Measurements from ENCODE around the gene ARID4B. TPM values are rescaled to one million over a fixed set of nuclear protein-coding genes. Genes with fewer than 3 reads are reported as not detected.

The ARID4B gene
- total and polyA plus RNA-seq, 2 of the 13 experiments (the other 11 are each of a cell fraction or from before 2014, with no cell fraction given) = 9.7 to 24.6 TPM

DNA sequence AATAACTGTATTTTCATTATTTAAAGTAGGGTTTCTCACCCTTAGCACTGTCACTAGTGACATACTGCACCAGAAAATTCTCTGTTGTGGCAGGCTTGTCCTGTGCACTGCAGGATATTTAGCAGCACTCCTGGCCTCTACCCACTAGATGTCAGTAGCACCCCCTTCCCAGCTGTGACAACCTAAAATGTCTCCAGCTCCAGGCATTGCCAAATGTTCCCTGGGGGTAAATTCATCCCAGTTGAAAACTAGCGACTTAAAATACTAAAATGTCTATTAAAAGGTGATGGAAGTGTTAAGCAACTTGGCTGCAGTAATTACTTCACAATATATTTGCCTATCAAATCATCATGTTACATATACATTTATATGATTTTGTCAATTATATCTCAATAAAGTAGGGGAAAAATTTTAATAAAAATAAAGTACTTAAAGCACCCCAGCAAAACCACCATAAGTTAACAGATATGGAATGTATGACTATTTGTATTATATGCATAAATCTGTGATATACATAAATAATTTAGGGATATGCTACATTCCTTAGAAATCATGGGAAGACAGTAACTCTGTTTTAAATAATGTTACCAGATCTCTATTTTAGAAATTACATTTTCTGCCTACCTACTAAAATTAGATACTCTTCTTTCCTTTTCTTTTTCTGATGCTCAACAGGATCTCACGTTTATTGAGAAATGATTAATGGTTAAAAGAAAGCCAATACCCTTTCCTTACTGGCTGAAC is 74.6 kb downstream of the ARID4B start:
- Histone ChIP-seq H4K20me1 (ENCODE audit: insufficient read depth, low read length) (no peaks in the 10 kb centered on the region; the same call in 1 of the 2 replicates), H2AFZ (ENCODE audit: low read length) (no peak overlapping the region), H3K9ac (ENCODE audit: insufficient read depth, low read depth, low read length) (no peak overlapping the region), H3K27ac (ENCODE audit: extremely low read length, insufficient read depth, low read length) (no peak overlapping the region), H3K4me2 (ENCODE audit: low read depth, low read length) (no peak overlapping the region), H3K27me3 (ENCODE audit: control insufficient read depth in 1 of 2, insufficient read depth in 2 of 2, low read length in 2 of 2) (no peaks in the 10 kb centered on the region), H3K4me3 (replicated peaks in 1 of 3; ENCODE audit: insufficient read depth in 1 of 3, low read depth in 2 of 3, low read length in 3 of 3) (no peak overlapping the region), H3K36me3 (replicated peaks in 1 of 2; ENCODE audit: control insufficient read depth in 1 of 2, insufficient read depth in 2 of 2, low read length in 2 of 2) (peaks cover 2 to 37% of the 10 kb centered on the region in 2 experiments), H3K4me1 (ENCODE audit: insufficient read depth, low read length) (peaks cover 13% of the 10 kb centered on the region), H3K9me3 (ENCODE audit: low read length) (no peaks in the 10 kb centered on the region), H3K79me2 (ENCODE audit: insufficient read depth, low read length) (peaks cover 15% of the 10 kb centered on the region)
- peak; percentile 98 for ATAC-seq
- ChIA-PET CTCF (ENCODE audit: low intra/inter-chr PET ratio, low total read pairs) (interaction anchor here (3.5 kb wide), 1 partner anchor 163 kb away, joined by 46 read pairs; no protein-coding TSS in a partner anchor), POLR2A (interaction anchor here (1.0 kb wide), 1 partner anchor 163 kb away, joined by 3 read pairs; no protein-coding TSS in a partner anchor)
- peak; percentile 81 for FAIRE-seq
- DNase-seq (ENCODE audit: low spot score) = peak; percentile 66
- intact Hi-C loops (cut with micrococcal nuclease; ENCODE audit: unreplicated experiment) (loop anchor here (1.0 to 2.0 kb wide), 2 partner anchors 75 to 164 kb away; partner anchors contain the start of genes ARID4B and GGPS1), in situ Hi-C loops (cut with HindIII; ENCODE audit: extremely low pct_ligation_motif_present, low pct_unique_long_range_greater_than_20kb) (loop anchor here (5.0 to 10.0 kb wide), 2 partner anchors 71 to 164 kb away; partner anchors contain the start of genes ARID4B and GGPS1)
- WGBS (ENCODE audit: low lambda C conversion rate) = 45% methylated on average over 2 of the region's 2 CpGs
- no TSS peak for BruUV-seq (replicated peaks)
- TF ChIP-seq HMG20A (CRISPR knock-in tag; IDR thresholded peaks at IDR 0.05; ENCODE audit: borderline replicate concordance) (no peak), ARNTL (CRISPR knock-in tag; IDR thresholded peaks at IDR 0.05) (no peak), TFAP4 (IDR thresholded peaks at IDR 0.05; ENCODE audit: borderline replicate concordance, low read depth) (peak; percentile 56; the same call in 1 of the 2 replicates), HNRNPLL (IDR thresholded peaks at IDR 0.05; ENCODE audit: low read depth, low read length, poor library complexity, severe bottlenecking) (no peak), CEBPG (CRISPR knock-in tag; IDR thresholded peaks at IDR 0.05) (peak; percentile 36; the same call in 1 of the 2 replicates), IRF2 (CRISPR knock-in tag; IDR thresholded peaks at IDR 0.05) (0 out of 2 replicates have a peak, but pooled peaks have one; percentile 22), THRA (CRISPR knock-in tag; IDR thresholded peaks at IDR 0.05; ENCODE audit: borderline replicate concordance) (peak; percentile 47; the same call in 1 of the 2 replicates), ZNF124 (CRISPR knock-in tag; IDR thresholded peaks at IDR 0.05) (no peak), NFE2L1 (CRISPR knock-in tag; IDR thresholded peaks at IDR 0.05; ENCODE audit: borderline replicate concordance) (no peak), ZFP90 (CRISPR knock-in tag; IDR thresholded peaks at IDR 0.05; ENCODE audit: borderline replicate concordance) (no peak), GZF1 (CRISPR knock-in tag; IDR thresholded peaks at IDR 0.05) (no peak), SMC3 (IDR thresholded peaks at IDR 0.05; ENCODE audit: low read length) (peak; percentile 90), LCORL (IDR thresholded peaks at IDR 0.05) (no peak), LCORL (CRISPR knock-in tag; IDR thresholded peaks at IDR 0.05) (peak; percentile 29; the same call in 1 of the 2 replicates), KAT8 (CRISPR knock-in tag; IDR thresholded peaks at IDR 0.05) (0 out of 2 replicates have a peak, but pooled peaks have one; percentile 44), ZBTB3 (CRISPR knock-in tag; IDR thresholded peaks at IDR 0.05; ENCODE audit: borderline replicate concordance, low read depth) (no peak), ZNF614 (CRISPR knock-in tag; IDR thresholded peaks at IDR 0.05; ENCODE audit: borderline replicate concordance) (0 out of 2 replicates have a peak, but pooled peaks have one; percentile 39), SP140L (CRISPR knock-in tag; IDR thresholded peaks at IDR 0.05; ENCODE audit: borderline replicate concordance) (0 out of 2 replicates have a peak, but pooled peaks have one; percentile 47), GATAD2A (CRISPR knock-in tag; IDR thresholded peaks at IDR 0.05) (0 out of 2 replicates have a peak, but pooled peaks have one; percentile 23), ZNF792 (CRISPR knock-in tag; IDR thresholded peaks at IDR 0.05) (peak; percentile 38; the same call in 1 of the 2 replicates), PPARG (CRISPR knock-in tag; conservative IDR thresholded peaks at IDR 0.05) (0 out of 2 replicates have a peak, but pooled peaks have one; percentile 28), ERF (CRISPR knock-in tag; IDR thresholded peaks at IDR 0.05) (0 out of 2 replicates have a peak, but pooled peaks have one; percentile 45)
- TF ChIP-seq, protein P1, sequence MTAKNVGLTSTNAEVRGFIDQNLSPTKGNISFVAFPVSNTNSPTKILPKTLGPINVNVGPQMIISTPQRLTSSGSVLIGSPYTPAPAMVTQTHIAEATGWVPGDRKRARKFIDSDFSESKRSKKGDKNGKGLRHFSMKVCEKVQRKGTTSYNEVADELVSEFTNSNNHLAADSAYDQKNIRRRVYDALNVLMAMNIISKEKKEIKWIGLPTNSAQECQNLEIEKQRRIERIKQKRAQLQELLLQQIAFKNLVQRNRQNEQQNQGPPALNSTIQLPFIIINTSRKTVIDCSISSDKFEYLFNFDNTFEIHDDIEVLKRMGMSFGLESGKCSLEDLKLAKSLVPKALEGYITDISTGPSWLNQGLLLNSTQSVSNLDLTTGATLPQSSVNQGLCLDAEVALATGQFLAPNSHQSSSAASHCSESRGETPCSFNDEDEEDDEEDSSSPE (CRISPR knock-in tag; IDR thresholded peaks at IDR 0.05) = no peak

Measured in HepG2 (cell line).